ENCODE data around the gene COBLL1. TPM values are rescaled to one million over a fixed set of nuclear protein-coding genes. Genes with fewer than 3 reads are reported as not detected.
A peak's percentile ranks its signal among the peaks of the same experiment; 100 is the strongest.

Gene COBLL1
- total RNA-seq, 1 donor from 2014 or later: 28.2 TPM

DNA sequence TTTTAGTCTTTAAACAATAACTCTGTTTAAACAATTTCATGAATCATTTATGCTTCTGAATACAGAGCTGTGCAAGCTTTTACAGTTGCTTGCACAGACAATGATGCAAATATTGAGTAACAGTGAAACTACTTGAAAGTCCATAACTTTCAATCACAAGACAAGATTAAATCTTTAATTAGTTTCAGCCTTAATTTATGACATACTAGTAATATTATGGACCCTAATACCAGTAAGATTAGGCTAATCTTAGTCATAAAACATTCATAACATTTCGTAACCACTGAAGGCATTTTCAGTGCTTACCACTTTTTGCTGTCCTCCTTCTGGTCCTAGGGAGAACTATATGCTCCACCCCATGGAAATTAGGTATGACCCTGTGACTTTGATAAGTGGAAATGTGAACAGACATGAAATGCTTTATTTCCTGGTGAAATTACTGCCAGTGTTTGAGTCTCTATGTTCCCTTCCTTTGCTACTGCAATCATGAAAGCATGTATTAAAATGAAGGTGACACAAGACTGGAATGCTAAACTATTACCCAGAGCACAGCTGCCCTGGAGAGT is 1.8 kb upstream of the COBLL1 start:
- no peaks in the 10 kb centered on the region for H3K36me3 Mint-ChIP-seq
- TF ChIP-seq, protein P1, sequence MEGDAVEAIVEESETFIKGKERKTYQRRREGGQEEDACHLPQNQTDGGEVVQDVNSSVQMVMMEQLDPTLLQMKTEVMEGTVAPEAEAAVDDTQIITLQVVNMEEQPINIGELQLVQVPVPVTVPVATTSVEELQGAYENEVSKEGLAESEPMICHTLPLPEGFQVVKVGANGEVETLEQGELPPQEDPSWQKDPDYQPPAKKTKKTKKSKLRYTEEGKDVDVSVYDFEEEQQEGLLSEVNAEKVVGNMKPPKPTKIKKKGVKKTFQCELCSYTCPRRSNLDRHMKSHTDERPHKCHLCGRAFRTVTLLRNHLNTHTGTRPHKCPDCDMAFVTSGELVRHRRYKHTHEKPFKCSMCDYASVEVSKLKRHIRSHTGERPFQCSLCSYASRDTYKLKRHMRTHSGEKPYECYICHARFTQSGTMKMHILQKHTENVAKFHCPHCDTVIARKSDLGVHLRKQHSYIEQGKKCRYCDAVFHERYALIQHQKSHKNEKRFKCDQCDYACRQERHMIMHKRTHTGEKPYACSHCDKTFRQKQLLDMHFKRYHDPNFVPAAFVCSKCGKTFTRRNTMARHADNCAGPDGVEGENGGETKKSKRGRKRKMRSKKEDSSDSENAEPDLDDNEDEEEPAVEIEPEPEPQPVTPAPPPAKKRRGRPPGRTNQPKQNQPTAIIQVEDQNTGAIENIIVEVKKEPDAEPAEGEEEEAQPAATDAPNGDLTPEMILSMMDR (conservative IDR thresholded peaks at IDR 0.05): no peak
- H3K27me3 Mint-ChIP-seq: peaks cover 12% of the 10 kb centered on the region
- H3K4me3 Mint-ChIP-seq: peak overlapping the region; percentile 68
- no peak for DNase-seq (ENCODE audit: extremely low spot score, unreplicated experiment)
- H3K27ac Mint-ChIP-seq: peak overlapping the region; percentile 44
- no peaks in the 10 kb centered on the region for H3K9me3 Mint-ChIP-seq
- H3K4me1 Mint-ChIP-seq (ENCODE audit: unreplicated experiment): peaks cover 29% of the 10 kb centered on the region

DNA sequence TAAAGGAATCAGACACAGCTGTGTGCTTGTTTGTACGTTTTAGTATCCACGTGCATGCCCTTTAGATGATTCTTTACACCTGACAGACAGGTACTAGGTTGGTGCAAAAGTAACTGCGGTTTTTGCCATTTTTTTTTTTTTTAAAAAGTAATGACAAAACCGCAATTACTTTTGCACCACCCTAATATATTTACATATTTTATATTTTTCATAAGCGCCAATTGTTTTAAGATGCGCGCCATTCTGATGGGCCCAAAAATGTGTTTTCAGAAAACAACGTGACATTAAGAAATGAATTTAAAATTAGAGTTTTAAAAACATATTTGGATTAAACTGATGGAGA is 972 bp upstream of the COBLL1 start:
- Mint-ChIP-seq H3K36me3 (no peaks in the 10 kb centered on the region), H3K27ac (peak overlapping the region; percentile 94), H3K27me3 (peaks cover 12% of the 10 kb centered on the region), H3K9me3 (no peaks in the 10 kb centered on the region), H3K4me3 (peak overlapping the region; percentile 88), H3K4me1 (ENCODE audit: unreplicated experiment) (peaks cover 24% of the 10 kb centered on the region)
- no peak for DNase-seq (ENCODE audit: extremely low spot score, unreplicated experiment)
- TF ChIP-seq, protein P1 (conservative IDR thresholded peaks at IDR 0.05): no peak

DNA sequence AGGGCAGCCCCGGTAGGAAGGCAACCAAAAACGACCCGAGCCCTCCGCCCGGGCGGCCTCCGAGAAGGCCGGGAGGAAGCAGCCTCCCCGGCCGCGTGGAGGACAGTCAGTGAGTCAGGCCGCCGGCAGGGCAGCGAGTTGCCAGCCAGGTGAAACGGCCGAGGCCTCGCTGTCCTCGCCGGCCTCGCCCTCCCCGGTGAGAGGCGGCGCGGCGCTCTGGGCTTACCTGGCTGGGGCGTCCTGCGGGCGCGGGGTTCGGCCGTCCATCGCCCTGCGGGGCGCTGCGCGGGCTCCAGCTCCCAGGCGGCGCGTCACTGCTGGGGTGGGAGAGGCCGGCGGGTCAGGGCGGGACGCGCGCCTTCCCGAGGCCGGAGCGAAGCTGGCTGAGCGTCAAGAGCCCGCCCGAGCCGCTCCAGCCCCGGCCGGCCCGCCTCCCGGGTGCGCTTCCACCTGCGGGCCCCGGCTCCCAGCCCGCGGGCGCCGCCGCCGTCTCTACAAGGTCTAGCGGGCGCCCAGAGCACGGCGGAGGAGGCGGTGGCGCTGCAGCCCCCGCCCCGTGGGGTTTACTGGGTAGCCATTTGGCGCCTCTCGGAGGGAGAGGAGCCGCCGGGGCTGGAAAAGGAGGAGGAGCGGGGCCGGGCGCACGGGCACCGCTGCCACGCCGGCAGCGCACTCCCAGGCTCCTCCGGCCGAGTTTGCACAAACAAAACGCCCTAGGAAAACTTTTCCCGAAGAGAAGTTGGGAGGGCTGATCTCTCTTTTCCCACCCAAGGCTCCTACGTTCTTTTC is 499 bp downstream of the COBLL1 start:
- Mint-ChIP-seq H3K36me3 (no peaks in the 10 kb centered on the region), H3K27ac (peak overlapping the region; percentile 95), H3K4me3 (peak overlapping the region; percentile 94), H3K9me3 (no peaks in the 10 kb centered on the region), H3K27me3 (peaks cover 12% of the 10 kb centered on the region), H3K4me1 (ENCODE audit: unreplicated experiment) (peaks cover 24% of the 10 kb centered on the region)
- DNase-seq (ENCODE audit: extremely low spot score, unreplicated experiment): peak; percentile 80
- TF ChIP-seq, protein P1 (conservative IDR thresholded peaks at IDR 0.05): peak; percentile 4

DNA sequence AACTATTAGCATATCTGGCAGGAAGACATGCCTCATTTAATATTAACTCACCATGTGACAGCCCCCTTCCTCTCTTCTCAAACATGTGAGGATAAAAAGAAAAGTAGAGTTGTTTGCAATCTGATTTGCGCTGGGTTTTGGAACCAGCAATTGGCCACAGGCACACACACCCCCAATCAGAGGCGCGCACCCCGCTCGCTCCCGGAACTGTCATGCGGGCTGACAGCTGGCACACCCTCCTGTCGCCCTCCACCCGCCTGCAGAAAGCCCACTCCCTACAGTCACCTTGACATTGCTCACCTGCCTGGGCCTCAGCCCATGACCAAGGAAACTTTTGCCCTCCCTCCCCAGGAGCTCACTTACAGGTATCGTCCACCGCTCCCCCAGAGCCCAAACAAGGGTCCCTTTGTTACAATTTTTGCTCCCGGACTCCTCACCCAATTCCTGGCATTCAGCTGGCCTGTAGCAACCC is 1.1 kb downstream of the COBLL1 start:
- Mint-ChIP-seq H3K27me3 (peaks cover 12% of the 10 kb centered on the region), H3K4me3 (peak overlapping the region; percentile 94), H3K4me1 (ENCODE audit: unreplicated experiment) (peaks cover 24% of the 10 kb centered on the region), H3K27ac (peak overlapping the region; percentile 95), H3K36me3 (no peaks in the 10 kb centered on the region), H3K9me3 (no peaks in the 10 kb centered on the region)
- no peak for DNase-seq (ENCODE audit: extremely low spot score, unreplicated experiment)
- TF ChIP-seq, protein P1 (conservative IDR thresholded peaks at IDR 0.05): no peak

DNA sequence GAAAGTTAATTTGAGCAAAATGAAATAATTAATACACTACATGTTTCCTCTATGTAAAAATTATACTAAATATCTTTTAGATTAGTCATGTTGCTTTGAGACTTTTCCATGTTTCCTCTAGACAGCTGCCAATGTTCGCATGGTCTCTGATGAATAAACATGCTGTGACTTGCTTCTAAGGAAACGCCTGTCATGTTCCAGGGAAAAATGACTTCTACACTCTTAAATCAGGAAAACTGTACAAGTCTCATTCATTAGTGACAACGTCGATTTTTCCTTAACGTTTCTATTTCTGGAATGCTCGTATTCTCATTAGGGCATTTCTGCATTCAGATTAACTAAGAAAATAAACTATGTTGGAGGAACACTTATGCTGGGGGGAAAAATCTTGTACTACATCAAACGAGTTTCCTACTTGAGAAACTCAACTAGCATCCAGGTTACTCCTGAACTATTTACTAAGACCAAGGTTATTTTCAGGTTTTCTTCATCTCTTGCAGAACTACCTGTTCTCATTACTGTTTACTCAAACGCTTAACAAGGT is 1.6 kb downstream of the COBLL1 start:
- H3K27me3 Mint-ChIP-seq: peaks cover 12% of the 10 kb centered on the region
- H3K27ac Mint-ChIP-seq: peak overlapping the region; percentile 95
- peak overlapping the region; percentile 94 for H3K4me3 Mint-ChIP-seq
- no peaks in the 10 kb centered on the region for H3K9me3 Mint-ChIP-seq
- H3K4me1 Mint-ChIP-seq (ENCODE audit: unreplicated experiment): peaks cover 24% of the 10 kb centered on the region
- H3K36me3 Mint-ChIP-seq: no peaks in the 10 kb centered on the region
- DNase-seq (ENCODE audit: extremely low spot score, unreplicated experiment): no peak
- TF ChIP-seq, protein P1 (conservative IDR thresholded peaks at IDR 0.05): no peak
